ENCODE data around the gene SMAD5.

DNA sequence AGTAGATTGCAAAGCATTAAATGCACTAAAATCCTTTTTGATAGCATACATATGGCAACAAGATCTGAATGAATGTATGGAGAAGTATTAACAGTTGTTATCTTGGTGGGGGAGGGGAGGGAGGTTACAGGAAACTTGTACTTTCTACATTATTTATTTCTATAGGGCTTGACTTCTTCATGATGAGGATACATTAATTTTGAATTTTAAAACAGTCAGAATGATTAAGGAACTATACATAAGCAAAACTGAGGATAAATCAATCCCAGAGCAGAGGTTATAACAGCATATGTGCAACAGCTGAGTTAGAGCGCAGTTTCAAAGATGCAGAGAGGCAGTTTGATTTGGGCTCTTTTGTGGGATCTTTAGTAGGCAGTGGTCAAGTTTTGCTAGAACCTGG lies 23.9 kb upstream of the SMAD5 start:
- TF ChIP-seq, protein P1, sequence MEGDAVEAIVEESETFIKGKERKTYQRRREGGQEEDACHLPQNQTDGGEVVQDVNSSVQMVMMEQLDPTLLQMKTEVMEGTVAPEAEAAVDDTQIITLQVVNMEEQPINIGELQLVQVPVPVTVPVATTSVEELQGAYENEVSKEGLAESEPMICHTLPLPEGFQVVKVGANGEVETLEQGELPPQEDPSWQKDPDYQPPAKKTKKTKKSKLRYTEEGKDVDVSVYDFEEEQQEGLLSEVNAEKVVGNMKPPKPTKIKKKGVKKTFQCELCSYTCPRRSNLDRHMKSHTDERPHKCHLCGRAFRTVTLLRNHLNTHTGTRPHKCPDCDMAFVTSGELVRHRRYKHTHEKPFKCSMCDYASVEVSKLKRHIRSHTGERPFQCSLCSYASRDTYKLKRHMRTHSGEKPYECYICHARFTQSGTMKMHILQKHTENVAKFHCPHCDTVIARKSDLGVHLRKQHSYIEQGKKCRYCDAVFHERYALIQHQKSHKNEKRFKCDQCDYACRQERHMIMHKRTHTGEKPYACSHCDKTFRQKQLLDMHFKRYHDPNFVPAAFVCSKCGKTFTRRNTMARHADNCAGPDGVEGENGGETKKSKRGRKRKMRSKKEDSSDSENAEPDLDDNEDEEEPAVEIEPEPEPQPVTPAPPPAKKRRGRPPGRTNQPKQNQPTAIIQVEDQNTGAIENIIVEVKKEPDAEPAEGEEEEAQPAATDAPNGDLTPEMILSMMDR (IDR thresholded peaks at IDR 0.05): no peak
- no peak for TF ChIP-seq POLR2A (IDR thresholded peaks at IDR 0.05)

All from gastroesophageal sphincter (tissue), 3 donors.